ENCODE measurements around the gene NOCT. TPM values are rescaled to one million over a fixed set of nuclear protein-coding genes. Genes with fewer than 3 reads are reported as not detected.
"Not testable (repeated sequence)": the region's sequence is repeated elsewhere in the genome, so short reads cannot be mapped to it uniquely, and the experiment has no call there.

NOCT gene
- polyA plus RNA-seq, 1 donor from 2014 or later: 5.1 TPM

DNA sequence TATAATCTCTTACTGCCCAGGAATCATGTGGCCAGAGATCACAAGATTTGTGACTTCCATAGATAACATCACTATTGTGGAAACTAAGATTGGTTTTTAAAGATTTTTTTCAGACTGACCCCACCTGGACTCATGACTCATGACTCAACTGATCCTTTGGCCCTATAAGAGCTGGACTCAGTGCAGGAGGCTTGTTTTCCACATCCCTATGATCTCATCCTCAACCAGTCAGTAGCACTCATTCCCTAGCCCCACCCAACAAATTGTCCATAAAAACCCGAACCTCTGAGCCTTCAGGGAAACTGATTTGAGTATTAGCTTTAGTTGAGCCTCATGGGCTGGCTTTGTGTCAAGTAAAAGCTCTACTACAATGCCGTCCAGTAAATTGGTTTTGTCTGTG, 7.9 kb upstream of the NOCT start:
- H3K27me3 ChIP-seq (ENCODE audit: insufficient read depth, low read depth, low read length): no peaks in the 10 kb centered on the region
- no peaks in the 10 kb centered on the region for H3K9me3 ChIP-seq (ENCODE audit: low read length)
- TF ChIP-seq SMC3 (conservative IDR thresholded peaks at IDR 0.05; ENCODE audit: poor library complexity) (no peak), EP300 (conservative IDR thresholded peaks at IDR 0.05; ENCODE audit: poor library complexity, severe bottlenecking) (no peak), RAD21 (conservative IDR thresholded peaks at IDR 0.05) (no peak), TAF1 (IDR thresholded peaks at IDR 0.05; ENCODE audit: low read depth) (no peak), CTCF (IDR thresholded peaks at IDR 0.05; ENCODE audit: poor library complexity, severe bottlenecking) (no peak), EZH2 (IDR thresholded peaks at IDR 0.05; ENCODE audit: borderline replicate concordance, insufficient read depth, low read length, poor library complexity, severe bottlenecking) (no peak), MXI1 (conservative IDR thresholded peaks at IDR 0.05; ENCODE audit: poor library complexity, severe bottlenecking) (no peak), POLR2AphosphoS5 (IDR thresholded peaks at IDR 0.05) (no peak)
- TF ChIP-seq, protein P1, sequence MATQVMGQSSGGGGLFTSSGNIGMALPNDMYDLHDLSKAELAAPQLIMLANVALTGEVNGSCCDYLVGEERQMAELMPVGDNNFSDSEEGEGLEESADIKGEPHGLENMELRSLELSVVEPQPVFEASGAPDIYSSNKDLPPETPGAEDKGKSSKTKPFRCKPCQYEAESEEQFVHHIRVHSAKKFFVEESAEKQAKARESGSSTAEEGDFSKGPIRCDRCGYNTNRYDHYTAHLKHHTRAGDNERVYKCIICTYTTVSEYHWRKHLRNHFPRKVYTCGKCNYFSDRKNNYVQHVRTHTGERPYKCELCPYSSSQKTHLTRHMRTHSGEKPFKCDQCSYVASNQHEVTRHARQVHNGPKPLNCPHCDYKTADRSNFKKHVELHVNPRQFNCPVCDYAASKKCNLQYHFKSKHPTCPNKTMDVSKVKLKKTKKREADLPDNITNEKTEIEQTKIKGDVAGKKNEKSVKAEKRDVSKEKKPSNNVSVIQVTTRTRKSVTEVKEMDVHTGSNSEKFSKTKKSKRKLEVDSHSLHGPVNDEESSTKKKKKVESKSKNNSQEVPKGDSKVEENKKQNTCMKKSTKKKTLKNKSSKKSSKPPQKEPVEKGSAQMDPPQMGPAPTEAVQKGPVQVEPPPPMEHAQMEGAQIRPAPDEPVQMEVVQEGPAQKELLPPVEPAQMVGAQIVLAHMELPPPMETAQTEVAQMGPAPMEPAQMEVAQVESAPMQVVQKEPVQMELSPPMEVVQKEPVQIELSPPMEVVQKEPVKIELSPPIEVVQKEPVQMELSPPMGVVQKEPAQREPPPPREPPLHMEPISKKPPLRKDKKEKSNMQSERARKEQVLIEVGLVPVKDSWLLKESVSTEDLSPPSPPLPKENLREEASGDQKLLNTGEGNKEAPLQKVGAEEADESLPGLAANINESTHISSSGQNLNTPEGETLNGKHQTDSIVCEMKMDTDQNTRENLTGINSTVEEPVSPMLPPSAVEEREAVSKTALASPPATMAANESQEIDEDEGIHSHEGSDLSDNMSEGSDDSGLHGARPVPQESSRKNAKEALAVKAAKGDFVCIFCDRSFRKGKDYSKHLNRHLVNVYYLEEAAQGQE (IDR thresholded peaks at IDR 0.05; ENCODE audit: borderline replicate concordance): no peak
- no peak overlapping the region for H3K4me3 ChIP-seq (ENCODE audit: low read length)
- no peak overlapping the region for H3K4me2 ChIP-seq (ENCODE audit: low read length)
- no peaks in the 10 kb centered on the region for H3K9me2 ChIP-seq (ENCODE audit: insufficient read depth, low read length)
- H3K9ac ChIP-seq (ENCODE audit: low read length): no peak overlapping the region
- H3K27ac ChIP-seq (ENCODE audit: low read length): no peak overlapping the region
- no peaks in the 10 kb centered on the region for H3K36me3 ChIP-seq (ENCODE audit: insufficient read depth, low read length)
- H4K20me1 ChIP-seq (ENCODE audit: insufficient read depth): no peaks in the 10 kb centered on the region
- no peaks in the 10 kb centered on the region for H3F3A ChIP-seq (ENCODE audit: insufficient read depth, low read length, poor library complexity, severe bottlenecking)
- H3K79me2 ChIP-seq (replicated peaks; ENCODE audit: insufficient read depth, low read length): no peaks in the 10 kb centered on the region
- no peak overlapping the region for H2AFZ ChIP-seq (ENCODE audit: low read depth, low read length)

DNA sequence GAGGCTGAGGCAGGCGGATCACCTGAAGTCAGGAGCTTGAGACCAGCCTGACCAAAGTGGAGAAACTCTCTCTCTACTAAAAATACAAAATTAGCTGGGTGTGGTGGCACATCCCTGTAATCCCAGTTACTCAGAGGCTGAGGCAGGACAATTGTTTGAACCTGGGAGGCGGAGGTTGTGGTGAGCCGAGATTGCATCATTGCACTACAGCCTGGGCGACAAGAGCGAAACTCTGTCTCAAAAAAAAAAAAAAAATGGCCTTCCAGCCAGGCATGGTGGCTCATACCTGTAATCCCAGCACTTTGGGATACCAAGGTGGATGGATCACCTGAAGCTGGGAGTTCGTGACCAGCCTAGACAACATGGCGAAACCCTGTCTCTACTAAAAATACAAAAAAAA, 7.3 kb upstream of the NOCT start:
- not testable (repeated sequence) for H3K36me3 ChIP-seq (ENCODE audit: insufficient read depth, low read length); H3F3A ChIP-seq (ENCODE audit: insufficient read depth, low read length, poor library complexity, severe bottlenecking); H3K4me3 ChIP-seq (ENCODE audit: low read length); H3K27me3 ChIP-seq (ENCODE audit: insufficient read depth, low read depth, low read length); H3K27ac ChIP-seq (ENCODE audit: low read length); H2AFZ ChIP-seq (ENCODE audit: low read depth, low read length); H3K9ac ChIP-seq (ENCODE audit: low read length); H3K9me2 ChIP-seq (ENCODE audit: insufficient read depth, low read length); H3K79me2 ChIP-seq (replicated peaks; ENCODE audit: insufficient read depth, low read length); H3K9me3 ChIP-seq (ENCODE audit: low read length); H3K4me2 ChIP-seq (ENCODE audit: low read length); H4K20me1 ChIP-seq (ENCODE audit: insufficient read depth)

- no peaks in the 10 kb centered on the region for H3K36me3 ChIP-seq (ENCODE audit: insufficient read depth, low read length)
- H2AFZ ChIP-seq (ENCODE audit: low read depth, low read length): no peak overlapping the region
- no peaks in the 10 kb centered on the region for H4K20me1 ChIP-seq (ENCODE audit: insufficient read depth)
- no peaks in the 10 kb centered on the region for H3F3A ChIP-seq (ENCODE audit: insufficient read depth, low read length, poor library complexity, severe bottlenecking)
- H3K4me3 ChIP-seq (ENCODE audit: low read length): no peak overlapping the region
- H3K9me3 ChIP-seq (ENCODE audit: low read length): no peaks in the 10 kb centered on the region
- no peak overlapping the region for H3K4me2 ChIP-seq (ENCODE audit: low read length)
- TF ChIP-seq RAD21 (conservative IDR thresholded peaks at IDR 0.05) (no peak), CTCF (IDR thresholded peaks at IDR 0.05; ENCODE audit: poor library complexity, severe bottlenecking) (no peak), POLR2AphosphoS5 (IDR thresholded peaks at IDR 0.05) (no peak), TAF1 (IDR thresholded peaks at IDR 0.05; ENCODE audit: low read depth) (no peak), EP300 (conservative IDR thresholded peaks at IDR 0.05; ENCODE audit: poor library complexity, severe bottlenecking) (no peak), EZH2 (IDR thresholded peaks at IDR 0.05; ENCODE audit: borderline replicate concordance, insufficient read depth, low read length, poor library complexity, severe bottlenecking) (no peak), SMC3 (conservative IDR thresholded peaks at IDR 0.05; ENCODE audit: poor library complexity) (no peak), MXI1 (conservative IDR thresholded peaks at IDR 0.05; ENCODE audit: poor library complexity, severe bottlenecking) (no peak)
- TF ChIP-seq, protein P1 (IDR thresholded peaks at IDR 0.05; ENCODE audit: borderline replicate concordance): no peak
- no peaks in the 10 kb centered on the region for H3K27me3 ChIP-seq (ENCODE audit: insufficient read depth, low read depth, low read length)
- H3K79me2 ChIP-seq (replicated peaks; ENCODE audit: insufficient read depth, low read length): no peaks in the 10 kb centered on the region
- H3K9ac ChIP-seq (ENCODE audit: low read length): no peak overlapping the region
- H3K27ac ChIP-seq (ENCODE audit: low read length): no peak overlapping the region
- H3K9me2 ChIP-seq (ENCODE audit: insufficient read depth, low read length): no peaks in the 10 kb centered on the region
Measured at GRCh38 chr4:139009702-139010101, 5.9 kb upstream of the NOCT start.
